ENCODE data around the gene CCDC18. TPM values are rescaled to one million over a fixed set of nuclear protein-coding genes. Genes with fewer than 3 reads are reported as not detected.

The CCDC18 gene
- polyA plus RNA-seq, 3 donors, result 2.8 to 5.9 (median 4.4) TPM

DNA sequence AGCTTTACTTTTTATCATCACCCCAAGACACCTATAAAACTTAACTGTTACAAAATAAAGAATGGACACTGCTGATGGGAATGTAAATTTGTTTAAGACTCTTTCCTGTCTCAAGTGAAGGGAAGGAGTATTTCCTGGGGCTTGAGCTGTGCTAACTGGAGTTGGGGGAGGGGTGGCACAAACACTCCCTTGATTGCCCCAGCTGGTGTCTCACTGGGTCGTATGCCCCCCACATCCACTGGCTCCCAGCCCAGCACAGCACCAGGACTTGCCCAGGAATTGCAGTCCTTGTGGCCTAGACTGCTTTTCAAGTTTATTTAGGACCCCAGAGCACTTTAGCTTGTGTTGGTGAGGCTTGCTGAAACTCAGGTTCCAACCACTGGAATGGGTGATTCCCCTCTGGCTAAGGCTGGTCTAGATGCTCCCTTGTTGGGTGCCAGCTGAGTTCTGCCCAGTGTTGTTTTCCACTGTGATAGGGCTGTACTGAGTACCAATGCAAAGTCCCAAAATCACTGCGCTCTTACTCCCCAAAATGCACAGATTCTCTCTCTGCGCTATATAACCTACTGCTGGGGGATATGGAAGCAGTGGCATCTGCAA, 116.1 kb downstream of the CCDC18 start:
- Histone ChIP-seq H3K27me3 (ENCODE audit: control insufficient read depth in 2 of 2, insufficient read depth in 2 of 2, low read length in 2 of 2) (no peaks in the 10 kb centered on the region), H3K79me2 (ENCODE audit: insufficient read depth, low read length) (no peaks in the 10 kb centered on the region), H3K9me3 (replicated peaks in 1 of 2; ENCODE audit: control insufficient read depth in 1 of 2, insufficient read depth in 1 of 2, low read length in 2 of 2) (no peaks in the 10 kb centered on the region), H3K9ac (ENCODE audit: insufficient read depth, low read length, poor library complexity, severe bottlenecking) (no peak overlapping the region), H3K36me3 (replicated peaks in 1 of 2; ENCODE audit: control insufficient read depth in 1 of 2, insufficient read depth in 2 of 2, low read length in 2 of 2) (no peaks in the 10 kb centered on the region), H3K27ac (ENCODE audit: low read depth in 1 of 2, low read length in 2 of 2) (no peak overlapping the region), H2AFZ (ENCODE audit: insufficient read depth, low read depth, low read length, poor library complexity, severe bottlenecking) (no peak overlapping the region), H3K4me1 (ENCODE audit: control insufficient read depth in 1 of 2, insufficient read depth in 2 of 2, low read length in 2 of 2) (no peaks in the 10 kb centered on the region), H3K4me2 (replicated peaks; ENCODE audit: extremely low read depth, low read length, poor library complexity, severe bottlenecking) (no peak overlapping the region), H4K20me1 (ENCODE audit: insufficient read depth, low read length) (no peaks in the 10 kb centered on the region), H3K4me3 (replicated peaks in 1 of 3; ENCODE audit: low read depth in 2 of 3, low read length in 3 of 3) (no peak overlapping the region)
- Mint-ChIP-seq H3K27ac (no peak overlapping the region), H3K27me3 (ENCODE audit: low read depth in 3 of 3) (peaks cover 0 to 1% (median 0%) of the 10 kb centered on the region in 3 donors), H3K4me3 (no peak overlapping the region), H3K9me3 (peaks cover 0 to 5% (median 3%) of the 10 kb centered on the region in 7 donors), H3K36me3 (peaks cover 0 to 3% of the 10 kb centered on the region in 2 donors), H3K4me1 (peaks cover 3% of the 10 kb centered on the region)
- TF ChIP-seq CTCF (IDR thresholded peaks at IDR 0.05), result no peak
- intact Hi-C loops (cut with micrococcal nuclease), result no loop called here
- DNase-seq, result no peak
- no CpG with 5 or more reads among the region's 3 CpGs for WGBS (ENCODE audit: insufficient coverage)

DNA sequence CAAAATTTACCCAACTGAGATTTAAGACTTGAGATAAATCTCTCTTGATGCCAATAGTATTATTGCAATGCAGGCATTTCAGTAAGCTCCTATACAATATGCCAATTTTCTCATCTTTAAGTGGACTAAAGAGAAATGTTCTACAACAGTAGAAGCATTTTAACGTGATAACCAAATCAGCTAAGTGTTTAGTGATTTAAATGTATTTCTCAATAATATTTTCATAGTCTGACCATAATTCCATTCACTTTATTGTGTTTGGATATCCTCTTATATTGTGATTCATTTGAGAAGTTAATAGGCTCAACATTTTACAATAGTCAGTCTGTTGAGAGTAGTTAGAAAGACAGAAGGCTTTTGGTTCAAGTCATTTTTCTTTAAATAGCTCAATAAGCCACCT, 120.6 kb downstream of the CCDC18 start:
- no peaks in the 10 kb centered on the region for H4K20me1 ChIP-seq (ENCODE audit: insufficient read depth, low read length)
- Mint-ChIP-seq H3K4me3 (no peak overlapping the region), H3K27ac (no peak overlapping the region), H3K9me3 (peaks cover 0 to 3% (median 0%) of the 10 kb centered on the region in 7 donors), H3K36me3 (peaks cover 0 to 6% of the 10 kb centered on the region in 2 donors), H3K4me1 (no peaks in the 10 kb centered on the region), H3K27me3 (ENCODE audit: low read depth in 3 of 3) (peaks cover 0 to 1% (median 0%) of the 10 kb centered on the region in 3 donors)
- DNase-seq, result no peak
- intact Hi-C loops (cut with micrococcal nuclease), result loop anchor here (10.0 kb wide), 2 partner anchors 514 to 544 kb away; no protein-coding TSS in a partner anchor
- H3K4me1 ChIP-seq (ENCODE audit: control insufficient read depth in 1 of 2, insufficient read depth in 2 of 2, low read length in 2 of 2), result no peaks in the 10 kb centered on the region
- H3K36me3 ChIP-seq (replicated peaks in 1 of 2; ENCODE audit: control insufficient read depth in 1 of 2, insufficient read depth in 2 of 2, low read length in 2 of 2), result no peaks in the 10 kb centered on the region
- no peaks in the 10 kb centered on the region for H3K9me3 ChIP-seq (replicated peaks in 1 of 2; ENCODE audit: control insufficient read depth in 1 of 2, insufficient read depth in 1 of 2, low read length in 2 of 2)
- H3K4me2 ChIP-seq (replicated peaks; ENCODE audit: extremely low read depth, low read length, poor library complexity, severe bottlenecking), result no peak overlapping the region
- no peak overlapping the region for H2AFZ ChIP-seq (ENCODE audit: insufficient read depth, low read depth, low read length, poor library complexity, severe bottlenecking)
- WGBS (ENCODE audit: insufficient coverage), result no CpG with 5 or more reads among the region's 1 CpG
- no peak for TF ChIP-seq CTCF (IDR thresholded peaks at IDR 0.05)
- H3K27ac ChIP-seq (ENCODE audit: low read depth in 1 of 2, low read length in 2 of 2), result no peak overlapping the region
- H3K4me3 ChIP-seq (replicated peaks in 1 of 3; ENCODE audit: low read depth in 2 of 3, low read length in 3 of 3), result no peak overlapping the region
- no peaks in the 10 kb centered on the region for H3K27me3 ChIP-seq (ENCODE audit: control insufficient read depth in 2 of 2, insufficient read depth in 2 of 2, low read length in 2 of 2)
- H3K79me2 ChIP-seq (ENCODE audit: insufficient read depth, low read length), result no peaks in the 10 kb centered on the region
- H3K9ac ChIP-seq (ENCODE audit: insufficient read depth, low read length, poor library complexity, severe bottlenecking), result no peak overlapping the region
